DND-41 (cell line): ENCODE results near the gene C1QTNF3.

Experiments
- ATAC-seq: fragments of 200-7000 bp; cut with Tn5 transposase; 3 replicates; pipeline ENCODE4 v1.9.1; 2021; ENCODE audit warnings: low read depth; ENCODE audit not compliant: insufficient read depth
- DNase-seq: peaks from one replicate; pipeline ENCODE4 v3.0.0-alpha.2; 2020
- H2AFZ ChIP-seq: 2 replicates; pipeline ENCODE4 v1.6.0; 2012; ENCODE audit warnings: low read depth, low read length
- H3K27ac ChIP-seq: 2 replicates; pipeline ENCODE4 v1.5.1; 2012; ENCODE audit warnings: low read length, inconsistent platforms
- H3K27me3 ChIP-seq: fragments of 200-600 bp; sonication (generic); 2 replicates; pipeline ENCODE4 v1.6.0; 2012; ENCODE audit warnings: low read length, mild to moderate bottlenecking, inconsistent platforms; ENCODE audit not compliant: insufficient read depth, poor library complexity
- H3K36me3 ChIP-seq: 2 replicates; pipeline ENCODE4 v1.5.1; 2012; ENCODE audit warnings: low read length, inconsistent platforms; ENCODE audit not compliant: insufficient read depth
- H3K4me1 ChIP-seq: 2 replicates; pipeline ENCODE4 v1.5.1; 2012; ENCODE audit warnings: mild to moderate bottlenecking, low read length; ENCODE audit not compliant: insufficient read depth
- H3K4me2 ChIP-seq: 2 replicates; pipeline ENCODE4 v1.6.0; 2012; ENCODE audit warnings: mild to moderate bottlenecking, moderate library complexity, low read length, inconsistent platforms; ENCODE audit not compliant: insufficient read depth
- H3K4me3 ChIP-seq, 2 experiments: fragments of 200-600 bp in 1 of 2; shearing (Covaris generic) in 1 of 2; 2 replicates each; pipeline ENCODE4 v1.5.1; 2012 to 2016; ENCODE audit warnings: inconsistent platforms in 2 of 2, low read length in 2 of 2, mild to moderate bottlenecking in 2 of 2, low read depth in 1 of 2, moderate library complexity in 1 of 2
- H3K79me2 ChIP-seq: 2 replicates; pipeline ENCODE4 v1.6.0; 2012; ENCODE audit warnings: low read length, inconsistent platforms; ENCODE audit not compliant: insufficient read depth
- H3K9ac ChIP-seq: 2 replicates; pipeline ENCODE4 v1.6.0; 2012; ENCODE audit warnings: low read depth, mild to moderate bottlenecking, inconsistent platforms, low read length, moderate library complexity
- H3K9me3 ChIP-seq: 2 replicates; pipeline ENCODE4 v1.5.1; 2012; ENCODE audit warnings: low read length, moderate library complexity, mild to moderate bottlenecking, inconsistent platforms; ENCODE audit not compliant: insufficient read depth, severe bottlenecking
- H4K20me1 ChIP-seq: 2 replicates; pipeline ENCODE4 v1.6.0; 2012; ENCODE audit warnings: low read length; ENCODE audit not compliant: insufficient read depth
- EZH2 ChIP-seq: IDR thresholded peaks from 3 replicates; pipeline ENCODE4 v1.6.1; 2012; ENCODE audit warnings: borderline replicate concordance, low read depth, mild to moderate bottlenecking, moderate library complexity, low read length, inconsistent platforms; ENCODE audit not compliant: severe bottlenecking
- TF ChIP-seq, protein P1 (sequence below): IDR thresholded peaks from 2 replicates; pipeline ENCODE4 v1.5.1; 2012; ENCODE audit warnings: borderline replicate concordance, low read length, moderate library complexity, mild to moderate bottlenecking; ENCODE audit not compliant: poor library complexity, severe bottlenecking; ENCODE audit errors: extremely low read depth

The C1QTNF3 gene

DNA sequence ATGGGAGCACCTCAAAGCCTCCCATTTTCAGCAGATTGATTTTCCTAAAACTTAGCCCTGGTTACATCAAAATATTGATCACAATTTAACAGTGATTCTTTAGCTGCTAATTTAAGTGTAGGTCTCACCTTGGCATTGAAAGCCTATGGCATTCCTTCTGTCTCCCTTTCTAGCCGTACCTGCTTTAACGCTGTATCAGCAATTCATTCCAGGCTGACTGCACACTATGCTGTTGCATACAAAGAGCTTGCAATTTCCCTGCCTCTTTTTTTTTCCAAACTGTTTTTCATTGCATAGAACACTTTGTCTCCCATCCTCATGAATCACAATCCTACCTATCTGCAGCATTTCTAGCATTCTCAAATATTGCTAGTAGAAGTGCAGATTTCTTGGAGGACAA lies 26.3 kb downstream of the C1QTNF3 start:
- no peak for ATAC-seq
- no peak for TF ChIP-seq EZH2
- TF ChIP-seq, protein P1, sequence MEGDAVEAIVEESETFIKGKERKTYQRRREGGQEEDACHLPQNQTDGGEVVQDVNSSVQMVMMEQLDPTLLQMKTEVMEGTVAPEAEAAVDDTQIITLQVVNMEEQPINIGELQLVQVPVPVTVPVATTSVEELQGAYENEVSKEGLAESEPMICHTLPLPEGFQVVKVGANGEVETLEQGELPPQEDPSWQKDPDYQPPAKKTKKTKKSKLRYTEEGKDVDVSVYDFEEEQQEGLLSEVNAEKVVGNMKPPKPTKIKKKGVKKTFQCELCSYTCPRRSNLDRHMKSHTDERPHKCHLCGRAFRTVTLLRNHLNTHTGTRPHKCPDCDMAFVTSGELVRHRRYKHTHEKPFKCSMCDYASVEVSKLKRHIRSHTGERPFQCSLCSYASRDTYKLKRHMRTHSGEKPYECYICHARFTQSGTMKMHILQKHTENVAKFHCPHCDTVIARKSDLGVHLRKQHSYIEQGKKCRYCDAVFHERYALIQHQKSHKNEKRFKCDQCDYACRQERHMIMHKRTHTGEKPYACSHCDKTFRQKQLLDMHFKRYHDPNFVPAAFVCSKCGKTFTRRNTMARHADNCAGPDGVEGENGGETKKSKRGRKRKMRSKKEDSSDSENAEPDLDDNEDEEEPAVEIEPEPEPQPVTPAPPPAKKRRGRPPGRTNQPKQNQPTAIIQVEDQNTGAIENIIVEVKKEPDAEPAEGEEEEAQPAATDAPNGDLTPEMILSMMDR = no peak
- no peak for DNase-seq
- Histone ChIP-seq H3K79me2 (no peaks in the 10 kb centered on the region), H3K27ac (no peak overlapping the region), H4K20me1 (no peaks in the 10 kb centered on the region), H3K4me3 (no peak overlapping the region), H3K4me2 (no peak overlapping the region), H3K9me3 (no peaks in the 10 kb centered on the region), H3K27me3 (no peaks in the 10 kb centered on the region), H3K9ac (no peak overlapping the region), H3K4me1 (peaks cover 7% of the 10 kb centered on the region), H2AFZ (no peak overlapping the region), H3K36me3 (no peaks in the 10 kb centered on the region)

DNA sequence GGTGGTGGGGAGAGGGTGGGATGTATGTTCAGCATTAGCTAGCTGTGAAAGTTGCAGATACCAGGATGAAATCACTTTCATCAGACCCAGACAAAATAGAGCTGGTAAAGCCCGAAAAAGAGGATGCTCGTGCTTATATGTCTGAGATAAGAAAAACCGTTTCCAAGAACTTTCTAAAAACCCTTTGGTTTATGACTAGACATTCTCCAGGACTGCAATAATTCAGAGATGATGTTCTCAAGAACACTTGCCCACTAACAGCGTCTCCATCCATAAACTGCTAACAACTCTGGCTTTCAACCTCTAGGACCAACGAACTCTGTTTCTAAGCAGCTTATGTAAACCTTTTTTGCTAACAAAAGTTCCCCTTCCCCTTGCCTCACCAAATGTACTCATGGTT lies 26.8 kb downstream of the C1QTNF3 start:
- Histone ChIP-seq H3K4me2 (no peak overlapping the region), H2AFZ (no peak overlapping the region), H3K36me3 (no peaks in the 10 kb centered on the region), H3K79me2 (no peaks in the 10 kb centered on the region), H3K9ac (no peak overlapping the region), H3K27me3 (no peaks in the 10 kb centered on the region), H3K4me1 (peaks cover 2% of the 10 kb centered on the region), H3K9me3 (no peaks in the 10 kb centered on the region), H3K4me3 (no peak overlapping the region), H3K27ac (no peak overlapping the region), H4K20me1 (no peaks in the 10 kb centered on the region)
- no peak for DNase-seq
- TF ChIP-seq EZH2 = no peak
- TF ChIP-seq, protein P1 = no peak
- no peak for ATAC-seq

DNA sequence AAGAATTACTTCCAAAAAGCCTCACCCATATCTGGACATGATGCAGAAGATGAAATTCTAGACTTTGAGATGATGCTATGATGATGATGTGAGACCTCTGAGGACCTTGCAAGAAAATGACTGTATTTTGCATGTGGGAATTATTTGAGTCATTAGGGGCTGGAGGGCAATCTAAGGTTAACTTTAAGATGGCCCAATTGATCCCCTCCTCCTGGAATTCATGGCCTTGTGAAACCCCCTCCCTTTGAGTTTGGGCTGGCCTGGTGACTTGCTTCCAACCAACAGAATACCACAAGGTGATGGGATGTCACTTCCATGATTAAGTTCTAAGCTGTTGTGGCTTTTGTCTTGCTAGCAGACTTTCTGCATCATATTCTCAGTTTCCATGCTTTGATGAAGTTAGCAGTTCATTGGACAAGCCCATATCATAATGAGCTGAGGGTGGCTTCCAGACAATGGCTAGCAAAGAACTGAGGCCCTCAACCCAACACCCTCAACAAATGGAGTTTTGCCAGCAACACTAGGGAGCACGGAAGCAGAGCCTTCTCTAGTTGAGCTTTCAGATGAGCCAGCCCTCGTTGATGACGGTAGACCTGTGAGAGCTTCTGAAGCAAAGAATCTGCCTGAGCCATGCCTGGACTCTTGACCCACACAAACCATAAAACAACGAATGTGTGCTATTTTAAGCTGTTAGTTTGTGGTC lies 27.7 kb downstream of the C1QTNF3 start:
- no peak for DNase-seq
- Histone ChIP-seq H3K4me3 (no peak overlapping the region), H3K79me2 (no peaks in the 10 kb centered on the region), H3K36me3 (no peaks in the 10 kb centered on the region), H3K9ac (no peak overlapping the region), H3K4me1 (no peaks in the 10 kb centered on the region), H3K27ac (no peak overlapping the region), H3K9me3 (no peaks in the 10 kb centered on the region), H4K20me1 (no peaks in the 10 kb centered on the region), H3K27me3 (no peaks in the 10 kb centered on the region), H3K4me2 (no peak overlapping the region), H2AFZ (no peak overlapping the region)
- TF ChIP-seq, protein P1 = no peak
- TF ChIP-seq EZH2 = no peak
- ATAC-seq = no peak

DNA sequence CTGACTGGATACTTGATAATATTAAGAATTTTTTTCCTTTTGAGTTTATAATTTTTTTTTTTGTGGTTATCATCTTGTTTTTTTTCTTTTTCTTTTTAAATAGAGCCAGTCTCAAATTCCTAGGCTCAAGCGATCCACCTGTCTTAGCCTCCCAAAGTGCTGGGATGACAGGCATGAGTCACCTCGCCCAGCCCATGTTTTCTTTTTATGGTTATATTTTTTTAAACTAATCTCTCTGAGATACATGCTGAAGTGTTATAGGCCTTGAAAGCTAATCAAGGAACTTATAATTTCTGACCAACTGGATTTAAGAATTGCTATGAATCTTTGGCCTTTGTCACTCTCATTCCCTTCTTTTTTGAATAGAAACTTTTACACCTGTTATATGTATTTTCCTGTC lies 28.4 kb downstream of the C1QTNF3 start:
- TF ChIP-seq, protein P1 = no peak
- no peak for TF ChIP-seq EZH2
- H3K9ac ChIP-seq = no peak overlapping the region
- H3K27me3 ChIP-seq = no peaks in the 10 kb centered on the region
- H3K4me1 ChIP-seq = no peaks in the 10 kb centered on the region
- H3K27ac ChIP-seq = no peak overlapping the region
- no peaks in the 10 kb centered on the region for H3K79me2 ChIP-seq
- no peaks in the 10 kb centered on the region for H3K9me3 ChIP-seq
- no peak for DNase-seq
- H3K36me3 ChIP-seq = no peaks in the 10 kb centered on the region
- no peak overlapping the region for H3K4me2 ChIP-seq
- no peaks in the 10 kb centered on the region for H4K20me1 ChIP-seq
- no peak for ATAC-seq
- no peak overlapping the region for H3K4me3 ChIP-seq
- no peak overlapping the region for H2AFZ ChIP-seq
